ENCODE measurements around the gene GLB1L. TPM values are rescaled to one million over a fixed set of nuclear protein-coding genes. Genes with fewer than 3 reads are reported as not detected.

Gene GLB1L
- total RNA-seq, 1 donor: 3.4 TPM

GRCh38 chr2:219228041-219228910, 17.0 kb downstream of the GLB1L start:
- Histone ChIP-seq H3K9me3 (ENCODE audit: low read depth, low read length) (no peaks in the 10 kb centered on the region), H3K27me3 (ENCODE audit: insufficient read depth, low read length) (no peaks in the 10 kb centered on the region), H3K4me1 (ENCODE audit: insufficient read depth, low read length) (peaks cover 51% of the 10 kb centered on the region), H3K4me3 (ENCODE audit: low read length) (peak overlapping the region; percentile 80)

- peaks cover 43% of the 10 kb centered on the region for H3K4me1 ChIP-seq (ENCODE audit: insufficient read depth, low read length)
- H3K27me3 ChIP-seq (ENCODE audit: insufficient read depth, low read length): no peaks in the 10 kb centered on the region
- H3K4me3 ChIP-seq (ENCODE audit: low read length): no peak overlapping the region
- H3K9me3 ChIP-seq (ENCODE audit: low read depth, low read length): no peaks in the 10 kb centered on the region
Measured at GRCh38 chr2:219225350-219225749, 19.9 kb downstream of the GLB1L start.

GRCh38 chr2:219223831-219224610, 21.2 kb downstream of the GLB1L start:
- peaks cover 49% of the 10 kb centered on the region for H3K4me1 ChIP-seq (ENCODE audit: insufficient read depth, low read length)
- no peaks in the 10 kb centered on the region for H3K9me3 ChIP-seq (ENCODE audit: low read depth, low read length)
- no peak overlapping the region for H3K4me3 ChIP-seq (ENCODE audit: low read length)
- H3K27me3 ChIP-seq (ENCODE audit: insufficient read depth, low read length): no peaks in the 10 kb centered on the region

- H3K27me3 ChIP-seq (ENCODE audit: insufficient read depth, low read length): no peaks in the 10 kb centered on the region
- H3K4me3 ChIP-seq (ENCODE audit: low read length): no peak overlapping the region
- no peaks in the 10 kb centered on the region for H3K9me3 ChIP-seq (ENCODE audit: low read depth, low read length)
- H3K4me1 ChIP-seq (ENCODE audit: insufficient read depth, low read length): peaks cover 51% of the 10 kb centered on the region
Measured at GRCh38 chr2:219221957-219222518, 23.2 kb downstream of the GLB1L start.

- Histone ChIP-seq H3K9me3 (ENCODE audit: low read depth, low read length) (no peaks in the 10 kb centered on the region), H3K4me3 (ENCODE audit: low read length) (no peak overlapping the region), H3K4me1 (ENCODE audit: insufficient read depth, low read length) (peaks cover 45% of the 10 kb centered on the region), H3K27me3 (ENCODE audit: insufficient read depth, low read length) (no peaks in the 10 kb centered on the region)
Measured at GRCh38 chr2:219220652-219221402, 24.4 kb downstream of the GLB1L start.

- no peak overlapping the region for H3K4me3 ChIP-seq (ENCODE audit: low read length)
- H3K4me1 ChIP-seq (ENCODE audit: insufficient read depth, low read length): peaks cover 36% of the 10 kb centered on the region
- H3K9me3 ChIP-seq (ENCODE audit: low read depth, low read length): no peaks in the 10 kb centered on the region
- no peaks in the 10 kb centered on the region for H3K27me3 ChIP-seq (ENCODE audit: insufficient read depth, low read length)
Measured at GRCh38 chr2:219219784-219220532, 25.3 kb downstream of the GLB1L start.

GRCh38 chr2:219218732-219219701, 26.2 kb downstream of the GLB1L start, which contains the start of gene ABCB6:
TSS of gene ABCB6 (minus strand) at chr2:219218958. CDS start at chr2:219218673, 285 bp downstream.
- Histone ChIP-seq H3K9me3 (ENCODE audit: low read depth, low read length) (no peaks in the 10 kb centered on the region), H3K4me3 (ENCODE audit: low read length) (peak within 1 kb of the TSS; percentile 44), H3K4me1 (ENCODE audit: insufficient read depth, low read length) (peaks cover 33% of the 10 kb centered on the region), H3K27me3 (ENCODE audit: insufficient read depth, low read length) (no peaks in the 10 kb centered on the region)

GRCh38 chr2:219218217-219218731, 27.0 kb downstream of the GLB1L start:
- no peaks in the 10 kb centered on the region for H3K27me3 ChIP-seq (ENCODE audit: insufficient read depth, low read length)
- H3K4me1 ChIP-seq (ENCODE audit: insufficient read depth, low read length): peaks cover 33% of the 10 kb centered on the region
- peak overlapping the region; percentile 44 for H3K4me3 ChIP-seq (ENCODE audit: low read length)
- H3K9me3 ChIP-seq (ENCODE audit: low read depth, low read length): no peaks in the 10 kb centered on the region

- Histone ChIP-seq H3K27me3 (ENCODE audit: insufficient read depth, low read length) (no peaks in the 10 kb centered on the region), H3K4me1 (ENCODE audit: insufficient read depth, low read length) (peaks cover 33% of the 10 kb centered on the region), H3K9me3 (ENCODE audit: low read depth, low read length) (no peaks in the 10 kb centered on the region), H3K4me3 (ENCODE audit: low read length) (no peak overlapping the region)
Measured at GRCh38 chr2:219216535-219216915, 28.7 kb downstream of the GLB1L start.

- Histone ChIP-seq H3K4me3 (ENCODE audit: low read length) (no peak overlapping the region), H3K27me3 (ENCODE audit: insufficient read depth, low read length) (no peaks in the 10 kb centered on the region), H3K9me3 (ENCODE audit: low read depth, low read length) (no peaks in the 10 kb centered on the region), H3K4me1 (ENCODE audit: insufficient read depth, low read length) (peaks cover 38% of the 10 kb centered on the region)
Measured at GRCh38 chr2:219215871-219216534, 29.2 kb downstream of the GLB1L start.

- H3K4me3 ChIP-seq (ENCODE audit: low read length): no peak overlapping the region
- peaks cover 43% of the 10 kb centered on the region for H3K4me1 ChIP-seq (ENCODE audit: insufficient read depth, low read length)
- no peaks in the 10 kb centered on the region for H3K27me3 ChIP-seq (ENCODE audit: insufficient read depth, low read length)
- no peaks in the 10 kb centered on the region for H3K9me3 ChIP-seq (ENCODE audit: low read depth, low read length)
Measured at GRCh38 chr2:219214786-219215185, 30.5 kb downstream of the GLB1L start.

GRCh38 chr2:219214141-219214540, 31.1 kb downstream of the GLB1L start:
- Histone ChIP-seq H3K4me3 (ENCODE audit: low read length) (no peak overlapping the region), H3K9me3 (ENCODE audit: low read depth, low read length) (no peaks in the 10 kb centered on the region), H3K27me3 (ENCODE audit: insufficient read depth, low read length) (no peaks in the 10 kb centered on the region), H3K4me1 (ENCODE audit: insufficient read depth, low read length) (peaks cover 43% of the 10 kb centered on the region)
